Stimulated activated CD8-positive, alpha-beta memory T cell treated with anti-CD3 and anti-CD28 coated beads, Interleukin-4, amount 100 ng/mL, for 24 hours (primary cell): ENCODE results near the gene STN1.

Source experiments
- DNase-seq: peaks from one replicate; pipeline ENCODE4 v3.0.0-alpha.2; 2020; ENCODE audit warnings: low read depth

The STN1 gene

GRCh38 chr10:103843854-103844570, 74.0 kb downstream of the STN1 start:
- no peak for DNase-seq

GRCh38 chr10:103843045-103843444, 74.9 kb downstream of the STN1 start:
- DNase-seq: no peak

GRCh38 chr10:103842605-103843004, 75.4 kb downstream of the STN1 start:
- no peak for DNase-seq

GRCh38 chr10:103841519-103841918, 76.5 kb downstream of the STN1 start:
- DNase-seq: no peak

- no peak for DNase-seq
Measured at GRCh38 chr10:103840740-103841070, 77.3 kb downstream of the STN1 start.

GRCh38 chr10:103839872-103840739, 77.9 kb downstream of the STN1 start:
- no peak for DNase-seq

- no peak for DNase-seq
Measured at GRCh38 chr10:103839519-103839871, 78.5 kb downstream of the STN1 start.

GRCh38 chr10:103838862-103839518, 79.0 kb downstream of the STN1 start:
- DNase-seq: no peak

GRCh38 chr10:103838070-103838395, 80.0 kb downstream of the STN1 start:
- no peak for DNase-seq

GRCh38 chr10:103837370-103838069, 80.5 kb downstream of the STN1 start:
- no peak for DNase-seq

- no peak for DNase-seq
Measured at GRCh38 chr10:103836861-103837260, 81.1 kb downstream of the STN1 start.

GRCh38 chr10:103836273-103836672, 81.7 kb downstream of the STN1 start:
- DNase-seq: no peak

- DNase-seq: no peak
Measured at GRCh38 chr10:103835096-103836050, 82.6 kb downstream of the STN1 start.

- no peak for DNase-seq
Measured at GRCh38 chr10:103834436-103835095, 83.4 kb downstream of the STN1 start.

GRCh38 chr10:103833731-103834365, 84.1 kb downstream of the STN1 start:
- DNase-seq: no peak

- no peak for DNase-seq
Measured at GRCh38 chr10:103832806-103833205, 85.2 kb downstream of the STN1 start.
